Right cardiac atrium (tissue), 5 donors: ENCODE results near the gene ZNF407. TPM values are rescaled to one million over a fixed set of nuclear protein-coding genes. Genes with fewer than 3 reads are reported as not detected.

ENCODE experiments used
- ATAC-seq, 2 donors: fragments of 200-7000 bp; cut with Tn5 transposase; one replicate each; pipeline versions ENCODE4 v1.8.0 to v1.9.1; 2020; ENCODE audit warnings: moderate library complexity in 2 of 2, mild to moderate bottlenecking in 1 of 2
- DNase-seq, 3 donors: peaks; one replicate each; pipeline ENCODE4 v3.0.0-alpha.2; 2020
- H3K27ac ChIP-seq: one replicate; pipeline ENCODE4 v1.5.1; 2013; ENCODE audit warnings: mild to moderate bottlenecking, low read length, control low read depth, moderate library complexity
- H3K27me3 ChIP-seq: one replicate; pipeline ENCODE4 v1.6.1; 2013; ENCODE audit not compliant: control insufficient read depth, insufficient read depth
- H3K4me1 ChIP-seq: one replicate; pipeline ENCODE4 v1.6.1; 2013; ENCODE audit warnings: low read length; ENCODE audit not compliant: control insufficient read depth, insufficient read depth
- H3K4me3 ChIP-seq: one replicate; pipeline ENCODE4 v1.5.1; 2013; ENCODE audit warnings: low read length, control low read depth
- H3K9me3 ChIP-seq: one replicate; pipeline ENCODE4 v1.6.1; 2013; ENCODE audit warnings: low read length; ENCODE audit not compliant: control insufficient read depth
- WGBS: extraction: QIAGEN DNeasy Blood & Tissue Kit; methylation state at CpG from one replicate; pipeline ENCODE4 v1.1.7; 2013; 5-methylcytosine and 5-hydroxymethylcytosine counted together
- intact Hi-C, 4 donors: fragments of 100-400 bp; cut with DNase I; formaldehyde crosslinking; loops; one replicate each; pipeline versions ENCODE4 v1.11.0 to v1.14.0; 2022 to 2023
- polyA plus RNA-seq: library from polyadenylated mRNA; stranded (reverse); fragments of 200-250 nt; gene quantifications from one replicate; pipeline ENCODE4 v1.2.3, GENCODE V29; 2013
- total RNA-seq, 4 donors: library from RNA; stranded (reverse); fragmentation: NEBNext Ultra II Directional; extraction: Animal tissue kit (Norgen Biotek cat#: 25700); gene quantifications; one replicate each; pipeline ENCODE4 v1.2.1, GENCODE V29; 2021
- donor health status: healthy with polysubstance abuse.
- donor health status: DM: no; HTN: yes; CAD: no.
- donor health status: DM: no; HTN: no; CAD: no.
- donor health status: DM: no; HTN: yes; CAD: no; lungs with severe emphysema.
- donor health status: DM: yes; HTN: yes; CAD: no.

ZNF407 gene
- total and polyA plus RNA-seq, 5 donors: 3.8 to 14.7 (median 12.7) TPM

DNA sequence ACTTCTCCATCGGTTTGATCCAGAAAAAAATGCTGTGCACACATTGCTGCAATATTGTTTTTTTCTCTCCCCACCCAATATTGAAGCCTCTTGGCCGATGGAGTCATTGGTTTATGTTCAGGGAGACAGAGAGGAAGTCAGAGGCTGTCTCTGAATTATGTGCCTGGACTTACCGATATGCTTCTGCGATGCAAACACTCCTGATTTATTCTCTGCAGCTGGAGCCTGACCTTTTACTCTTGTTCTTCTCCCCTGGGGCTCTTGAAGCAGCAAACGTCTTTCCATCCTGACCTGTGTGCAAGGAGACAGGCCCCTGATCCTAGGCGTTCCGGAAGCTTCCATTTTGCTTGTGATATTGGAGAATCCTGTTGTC, 511.6 kb downstream of the ZNF407 start:
- H3K27me3 ChIP-seq: no peaks in the 10 kb centered on the region
- intact Hi-C loops: no loop called here
- no peaks in the 10 kb centered on the region for H3K4me1 ChIP-seq
- no peaks in the 10 kb centered on the region for H3K9me3 ChIP-seq
- DNase-seq: no peak
- no peak overlapping the region for H3K4me3 ChIP-seq
- 65% methylated on average over 7 of the region's 7 CpGs for WGBS
- ATAC-seq: no peak
- H3K27ac ChIP-seq: no peak overlapping the region

DNA sequence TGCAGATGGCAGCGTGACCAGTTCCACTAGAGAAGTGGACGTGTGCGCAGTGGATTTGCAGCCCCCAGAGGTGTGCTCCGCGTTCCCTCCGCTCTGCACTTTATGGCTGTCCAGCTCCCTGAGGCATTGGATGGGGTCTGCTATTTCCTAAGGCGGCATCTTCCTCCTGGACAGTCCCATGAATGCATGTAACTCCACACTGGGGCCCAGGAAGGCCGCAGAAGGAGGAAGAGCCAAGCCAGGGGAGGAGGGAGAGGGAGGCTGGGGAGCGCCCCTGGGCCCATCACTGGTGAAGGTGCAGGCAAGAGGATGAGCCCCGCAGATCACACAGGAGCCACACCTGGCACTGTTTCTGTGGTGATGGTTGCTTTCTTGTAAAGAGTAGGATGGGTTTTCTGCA, 512.1 kb downstream of the ZNF407 start:
- Histone ChIP-seq H3K4me3 (no peak overlapping the region), H3K9me3 (no peaks in the 10 kb centered on the region), H3K4me1 (no peaks in the 10 kb centered on the region), H3K27ac (no peak overlapping the region), H3K27me3 (no peaks in the 10 kb centered on the region)
- DNase-seq (peak in 1 of 3 donors; percentile 35), ATAC-seq (no peak)
- intact Hi-C loops: no loop called here
- WGBS: 91% methylated on average over 10 of the region's 10 CpGs

DNA sequence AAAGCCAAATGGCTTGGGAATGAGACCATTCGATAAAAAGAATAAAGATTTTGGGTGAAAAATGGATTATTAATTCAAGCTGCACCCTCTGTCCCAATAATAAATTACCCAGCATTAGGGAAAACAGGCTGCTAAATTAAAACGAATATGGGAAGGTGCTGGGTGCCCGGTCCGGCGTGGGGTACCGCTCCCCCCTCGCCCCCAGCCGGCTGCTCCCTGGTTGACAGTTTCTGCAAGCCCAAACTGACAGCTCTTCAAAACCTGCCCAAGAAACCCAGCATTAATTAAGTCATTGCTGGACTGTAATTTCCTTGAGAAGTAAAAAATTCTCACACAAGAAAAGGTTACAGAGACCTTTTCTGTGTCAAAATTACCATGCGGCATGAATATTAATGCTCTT, 512.6 kb downstream of the ZNF407 start:
- ATAC-seq: no peak
- WGBS: 91% methylated on average over 9 of the region's 9 CpGs
- Histone ChIP-seq H3K27me3 (no peaks in the 10 kb centered on the region), H3K27ac (no peak overlapping the region), H3K4me3 (no peak overlapping the region), H3K4me1 (no peaks in the 10 kb centered on the region), H3K9me3 (no peaks in the 10 kb centered on the region)
- intact Hi-C loops: no loop called here
- no peak for DNase-seq

DNA sequence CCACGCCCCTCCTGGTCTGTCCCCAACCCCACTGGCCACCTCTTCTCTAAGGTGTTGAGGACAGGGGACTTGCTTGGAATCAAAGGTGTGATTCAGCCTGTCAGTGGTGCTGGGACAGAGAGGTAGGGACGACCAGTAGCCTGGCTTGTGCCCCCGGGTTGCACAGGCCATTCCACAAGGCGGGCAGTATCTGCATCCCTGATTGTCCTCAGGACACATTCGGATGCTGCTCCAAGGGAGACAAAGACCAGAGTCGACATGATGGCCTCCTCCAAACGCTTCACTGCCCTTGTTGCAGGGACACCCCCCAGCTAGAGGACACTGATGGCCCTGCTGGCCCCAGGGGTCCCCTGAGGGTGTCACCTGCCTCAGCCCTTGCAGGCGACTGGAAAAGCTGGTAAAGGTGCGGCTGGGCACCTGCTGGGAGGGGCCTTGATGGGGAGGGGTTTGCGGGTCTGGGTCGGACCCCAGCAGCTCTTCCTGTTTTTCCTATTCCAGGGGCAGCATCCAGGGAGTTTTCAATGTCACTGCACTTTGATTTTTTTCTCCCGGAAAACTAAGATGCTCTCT, 513.3 kb downstream of the ZNF407 start:
- H3K4me1 ChIP-seq: no peaks in the 10 kb centered on the region
- 79% methylated on average over 12 of the region's 12 CpGs for WGBS

DNA sequence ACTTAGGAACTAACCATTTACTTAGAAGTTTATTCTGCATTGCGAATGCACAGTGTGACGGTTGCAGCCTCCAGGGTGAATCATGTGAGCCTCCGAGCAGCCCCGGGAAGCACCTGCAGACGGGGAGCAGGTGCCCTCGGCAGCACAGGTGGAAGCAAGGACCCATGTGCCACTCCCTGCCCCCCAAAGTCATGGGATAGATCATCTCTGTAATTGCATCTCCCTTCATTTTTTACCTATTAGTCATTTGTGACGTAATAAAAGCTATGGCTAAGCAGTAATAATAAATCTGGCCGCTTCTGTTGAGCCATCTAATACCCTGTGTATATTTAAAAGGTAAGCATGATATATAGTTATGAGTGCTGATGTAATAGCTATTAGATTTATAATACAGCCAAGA, 514.1 kb downstream of the ZNF407 start:
- H3K9me3 ChIP-seq: no peaks in the 10 kb centered on the region
- H3K4me1 ChIP-seq: no peaks in the 10 kb centered on the region
- no peaks in the 10 kb centered on the region for H3K27me3 ChIP-seq
- no peak overlapping the region for H3K4me3 ChIP-seq
- DNase-seq (peak in 1 of 3 donors; percentile 22), ATAC-seq (no peak)
- H3K27ac ChIP-seq: no peak overlapping the region
- 86% methylated on average over 8 of the region's 8 CpGs for WGBS
- intact Hi-C loops: no loop called here

More for the DNA sequence above, 513.3 kb downstream of the ZNF407 start:
- Histone ChIP-seq H3K4me3 (no peak overlapping the region), H3K27me3 (no peaks in the 10 kb centered on the region), H3K27ac (no peak overlapping the region), H3K9me3 (no peaks in the 10 kb centered on the region)
- DNase-seq (no peak), ATAC-seq (no peak)
- intact Hi-C loops: no loop called here

DNA sequence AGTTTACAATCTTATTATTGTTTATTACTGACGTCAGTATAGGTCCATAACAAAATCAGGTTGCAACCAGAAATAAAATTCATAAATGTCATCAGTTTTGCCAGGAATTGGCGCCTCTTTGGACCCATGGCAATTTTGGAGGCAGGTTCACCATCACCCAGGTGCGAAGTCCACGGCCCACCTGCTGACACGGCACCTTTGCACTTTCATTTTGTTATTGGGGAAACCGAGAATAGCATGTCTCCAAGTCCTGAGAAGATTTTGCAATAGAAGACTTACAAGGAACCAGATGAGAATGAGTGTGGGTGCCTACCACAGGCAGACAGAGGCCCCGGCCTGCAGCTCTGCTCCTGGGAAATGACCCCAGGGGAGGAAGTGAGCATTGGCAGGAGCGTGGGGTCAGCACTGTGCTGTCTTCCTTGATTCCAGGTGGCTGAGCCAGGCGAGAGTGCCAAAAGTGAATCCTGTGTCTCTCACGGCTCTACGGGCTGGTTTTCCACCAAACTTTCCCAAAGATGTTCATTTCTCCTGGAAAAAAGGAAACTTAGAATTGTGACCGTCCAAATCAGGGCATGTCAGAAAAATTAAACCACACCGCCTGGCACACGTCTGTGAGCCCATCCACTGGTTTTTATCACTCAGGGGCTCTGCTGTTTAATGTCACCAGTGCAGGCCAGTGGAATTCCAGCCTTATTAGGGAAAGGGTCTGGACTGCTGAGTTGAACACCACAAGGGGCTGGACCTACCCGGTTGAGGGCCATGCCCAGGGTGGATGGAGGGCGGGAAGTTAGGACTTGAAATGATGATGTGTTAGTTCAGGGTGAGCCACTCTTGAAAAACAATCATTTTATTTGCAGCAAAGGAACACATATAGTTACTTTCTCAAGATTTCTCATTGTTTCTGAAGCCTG, 514.8 kb downstream of the ZNF407 start:
- intact Hi-C loops: no loop called here
- 74% methylated on average over 16 of the region's 16 CpGs for WGBS
- no peak for ATAC-seq

DNA sequence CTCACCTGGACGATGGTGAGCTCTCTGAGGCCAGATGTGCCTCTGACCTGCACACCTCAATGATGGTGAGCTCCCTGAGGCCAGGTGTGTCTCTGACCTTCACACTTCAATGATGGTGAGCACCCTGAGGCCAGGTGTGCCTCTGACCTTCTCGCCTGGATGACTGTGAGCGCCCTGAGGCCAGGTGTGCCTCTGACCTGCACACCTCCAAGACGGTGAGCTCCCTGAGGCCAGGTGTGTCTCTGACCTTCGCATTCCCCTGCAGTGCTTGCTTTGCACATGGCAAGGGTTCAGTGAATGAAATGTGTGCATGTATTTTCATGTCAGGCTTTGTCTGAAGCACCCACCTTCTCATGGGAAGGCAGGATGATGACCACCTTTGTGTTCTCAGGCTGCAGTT, 515.8 kb downstream of the ZNF407 start:
- DNase-seq (no peak), ATAC-seq (no peak)
- Histone ChIP-seq H3K27ac (no peak overlapping the region), H3K9me3 (no peaks in the 10 kb centered on the region), H3K4me1 (no peaks in the 10 kb centered on the region), H3K27me3 (no peaks in the 10 kb centered on the region), H3K4me3 (no peak overlapping the region)
- intact Hi-C loops: no loop called here
- 89% methylated on average over 5 of the region's 5 CpGs for WGBS

More for the DNA sequence above, 514.8 kb downstream of the ZNF407 start:
- no peak overlapping the region for H3K27ac ChIP-seq
- H3K9me3 ChIP-seq: no peaks in the 10 kb centered on the region
- H3K4me1 ChIP-seq: no peaks in the 10 kb centered on the region
- no peak overlapping the region for H3K4me3 ChIP-seq
- H3K27me3 ChIP-seq: no peaks in the 10 kb centered on the region
- no peak for DNase-seq

DNA sequence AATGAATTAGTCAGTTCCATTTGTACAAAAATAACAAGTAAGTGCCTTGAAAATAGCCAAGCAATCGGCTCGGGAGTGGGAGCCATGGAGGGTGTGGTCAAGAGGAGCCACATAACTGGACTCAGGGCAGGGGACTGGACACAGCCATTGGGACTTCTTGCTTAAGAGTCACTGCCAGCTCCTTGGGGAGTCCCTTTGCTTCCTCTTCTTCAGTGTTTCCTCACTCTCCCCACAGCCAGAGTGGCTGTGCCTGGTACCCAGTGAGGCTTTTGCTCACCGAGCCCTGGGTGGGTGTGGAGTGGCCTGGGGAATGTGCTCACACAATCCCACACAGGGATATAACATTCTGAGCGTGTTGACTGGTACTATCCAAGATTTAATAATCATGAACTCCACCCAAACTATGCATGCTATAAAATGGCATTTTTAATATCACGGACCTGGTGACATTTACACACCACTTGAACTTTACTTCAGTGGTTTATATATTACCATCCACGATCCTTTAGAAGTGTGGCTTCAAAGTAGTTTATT, 516.6 kb downstream of the ZNF407 start:
- intact Hi-C loops: no loop called here
- H3K27ac ChIP-seq: no peak overlapping the region
- H3K4me3 ChIP-seq: no peak overlapping the region
- WGBS: 78% methylated on average over 6 of the region's 6 CpGs
- DNase-seq (no peak), ATAC-seq (no peak)
- H3K9me3 ChIP-seq: no peaks in the 10 kb centered on the region
- no peaks in the 10 kb centered on the region for H3K27me3 ChIP-seq
- H3K4me1 ChIP-seq: no peaks in the 10 kb centered on the region

Other genes with a start within 250 kb of the ZNF407 start
- gene DIPK1C, start 140.6 kb upstream of the ZNF407 start, total RNA-seq: 1 to 10 TPM in 2 of 4 donors, under 1 TPM in 1, not detected in 1; 0.83 to 2.5 (median 1.7) TPM
- gene DIPK1C, start 140.6 kb upstream of the ZNF407 start, polyA plus RNA-seq: 5.7 TPM
- 10 to 100 TPM; 52.1 to 60.7 (median 55.0) TPM for gene CNDP2, start 101.5 kb upstream of the ZNF407 start, total RNA-seq
- 41.0 TPM for gene CNDP2, start 101.5 kb upstream of the ZNF407 start, polyA plus RNA-seq
- gene CNDP1, start 63.4 kb upstream of the ZNF407 start, total RNA-seq: not detected
- gene CNDP1, start 63.4 kb upstream of the ZNF407 start, polyA plus RNA-seq: 0.05 TPM